Fibroblast of lung (primary cell): ENCODE data around the gene USP32. TPM values are rescaled to one million over a fixed set of nuclear protein-coding genes. Genes with fewer than 3 reads are reported as not detected.

ENCODE experiments used
- DNase-seq, 2 donors: peaks; one replicate each; pipeline versions ENCODE4 v3.0.0 to v3.0.0-alpha.2; 2010; ENCODE audit warnings: low read depth in 2 of 2
- H2AFZ ChIP-seq: 2 replicates; pipeline ENCODE4 v1.5.1; 2012; ENCODE audit warnings: low read length, control low read depth, inconsistent platforms
- H3K27ac ChIP-seq: 2 replicates; pipeline ENCODE4 v1.5.1; 2011; ENCODE audit warnings: low read length, control low read depth; ENCODE audit not compliant: insufficient read depth
- H3K27me3 ChIP-seq: 2 replicates; pipeline ENCODE4 v1.5.1; 2011; ENCODE audit warnings: mild to moderate bottlenecking, low read length; ENCODE audit not compliant: control insufficient read depth, insufficient read depth
- H3K36me3 ChIP-seq: 2 replicates; pipeline ENCODE4 v1.5.1; 2011; ENCODE audit warnings: low read length; ENCODE audit not compliant: control insufficient read depth, insufficient read depth
- H3K4me1 ChIP-seq: 2 replicates; pipeline ENCODE4 v1.5.1; 2011; ENCODE audit warnings: low read length; ENCODE audit not compliant: control insufficient read depth, insufficient read depth; ENCODE audit errors: extremely low read depth
- H3K4me2 ChIP-seq: 2 replicates; pipeline ENCODE4 v1.5.1; 2011; ENCODE audit warnings: low read length, control low read depth; ENCODE audit not compliant: insufficient read depth; ENCODE audit errors: extremely low read depth
- H3K4me3 ChIP-seq, 4 experiments: fragments of 200-600 bp in 1 of 4; sonication (generic) in 1 of 4; replicated peaks in 1 of 4; 2 replicates each; pipeline ENCODE4 v1.5.1; 2011 to 2016; ENCODE audit warnings: low read length in 4 of 4, low read depth in 3 of 4, mild to moderate bottlenecking in 3 of 4, control low read depth in 2 of 4, inconsistent platforms in 1 of 4, mixed read lengths in 1 of 4; ENCODE audit not compliant: insufficient read depth in 1 of 4; ENCODE audit errors: control extremely low read depth in 1 of 4
- H3K79me2 ChIP-seq: 2 replicates; pipeline ENCODE4 v1.5.1; 2012; ENCODE audit warnings: mild to moderate bottlenecking, low read length, inconsistent platforms; ENCODE audit not compliant: control insufficient read depth, insufficient read depth
- H3K9ac ChIP-seq: 2 replicates; pipeline ENCODE4 v1.5.1; 2011; ENCODE audit warnings: mild to moderate bottlenecking, low read length, control low read depth; ENCODE audit not compliant: insufficient read depth
- H3K9me3 ChIP-seq: 2 replicates; pipeline ENCODE4 v1.5.1; 2012; ENCODE audit warnings: low read depth, low read length; ENCODE audit not compliant: control insufficient read depth, insufficient read depth
- H4K20me1 ChIP-seq: 2 replicates; pipeline ENCODE4 v1.5.1; 2011; ENCODE audit warnings: low read length; ENCODE audit not compliant: control insufficient read depth, insufficient read depth; ENCODE audit errors: extremely low read depth
- CTCF ChIP-seq, 2 donors: IDR thresholded peaks in 1 of 2; conservative IDR thresholded peaks in 1 of 2; 1 replicate in 1 of 2; 2 replicates in 1 of 2; pipeline ENCODE4 v1.5.1; 2011 to 2012; ENCODE audit warnings: low read length in 2 of 2, control low read depth in 1 of 2, inconsistent platforms in 1 of 2, low read depth in 1 of 2, mild to moderate bottlenecking in 1 of 2
- EZH2 ChIP-seq: IDR thresholded peaks from 2 replicates; pipeline ENCODE4 v1.5.1; 2012; ENCODE audit warnings: low read length, control low read depth, mild to moderate bottlenecking; ENCODE audit errors: missing control alignments
- polyA plus RNA-seq, 2 donors: library from polyadenylated mRNA; depleted of rRNA in 1 of 2; stranded (reverse) in 1 of 2; unstranded in 1 of 2; fragments of >200 nt; gene quantifications; 2 replicates each; pipeline ENCODE4 v1.2.1, GENCODE V29; 2011 to 2012; ENCODE audit warnings: missing spikeins in 1 of 2
- total RNA-seq: library from RNA; depleted of rRNA; stranded (reverse); fragments of >200 nt; gene quantifications from 2 replicates; pipeline ENCODE4 v1.2.1, GENCODE V29; 2014

Gene USP32
- total and polyA plus RNA-seq, 2 donors (not counting 1 experiment from before 2014, with no cell fraction given) = 40.1 to 82.7 TPM

GRCh38 chr17:60296177-60296576 lies 95.8 kb downstream of the USP32 start:
- H3K4me1 ChIP-seq = no peaks in the 10 kb centered on the region
- DNase-seq = no peak
- peaks cover 8% of the 10 kb centered on the region for H3K79me2 ChIP-seq
- no peak overlapping the region for H3K9ac ChIP-seq
- no peak overlapping the region for H3K4me3 ChIP-seq
- no peaks in the 10 kb centered on the region for H3K36me3 ChIP-seq
- TF ChIP-seq CTCF (conservative IDR thresholded peaks at IDR 0.05 in 1 of 2, IDR thresholded peaks at IDR 0.05 in 1 of 2; ENCODE audit: low read depth in 1 of 2, low read length in 2 of 2) (no peak), EZH2 (no peak)
- no peak overlapping the region for H2AFZ ChIP-seq
- H3K9me3 ChIP-seq = no peaks in the 10 kb centered on the region
- H3K27me3 ChIP-seq = no peaks in the 10 kb centered on the region
- H3K27ac ChIP-seq = no peak overlapping the region
- no peaks in the 10 kb centered on the region for H4K20me1 ChIP-seq
- no peak overlapping the region for H3K4me2 ChIP-seq

- no peaks in the 10 kb centered on the region for H3K27me3 ChIP-seq
- H3K4me3 ChIP-seq = no peak overlapping the region
- H4K20me1 ChIP-seq = no peaks in the 10 kb centered on the region
- H3K36me3 ChIP-seq = no peaks in the 10 kb centered on the region
- no peaks in the 10 kb centered on the region for H3K4me1 ChIP-seq
- no peak overlapping the region for H2AFZ ChIP-seq
- H3K27ac ChIP-seq = no peak overlapping the region
- no peak overlapping the region for H3K4me2 ChIP-seq
- no peak for DNase-seq
- H3K79me2 ChIP-seq = peaks cover 8% of the 10 kb centered on the region
- H3K9ac ChIP-seq = no peak overlapping the region
- TF ChIP-seq CTCF (conservative IDR thresholded peaks at IDR 0.05 in 1 of 2, IDR thresholded peaks at IDR 0.05 in 1 of 2; ENCODE audit: low read depth in 1 of 2, low read length in 2 of 2) (no peak), EZH2 (no peak)
- H3K9me3 ChIP-seq = no peaks in the 10 kb centered on the region
These were observed 98.2 kb downstream of the USP32 start for GRCh38 chr17:60293580-60294335.

GRCh38 chr17:60292697-60293096 lies 99.2 kb downstream of the USP32 start:
- Histone ChIP-seq H3K4me1 (no peaks in the 10 kb centered on the region), H4K20me1 (no peaks in the 10 kb centered on the region), H2AFZ (no peak overlapping the region), H3K9ac (no peak overlapping the region), H3K27ac (no peak overlapping the region), H3K27me3 (no peaks in the 10 kb centered on the region), H3K9me3 (no peaks in the 10 kb centered on the region), H3K4me2 (no peak overlapping the region), H3K79me2 (peaks cover 4% of the 10 kb centered on the region), H3K36me3 (no peaks in the 10 kb centered on the region), H3K4me3 (no peak overlapping the region)
- DNase-seq = no peak
- TF ChIP-seq EZH2 = no peak
- no peak for TF ChIP-seq CTCF (conservative IDR thresholded peaks at IDR 0.05 in 1 of 2, IDR thresholded peaks at IDR 0.05 in 1 of 2; ENCODE audit: low read depth in 1 of 2, low read length in 2 of 2)
